ENCODE results near the gene SMARCC1.

Gene SMARCC1

DNA sequence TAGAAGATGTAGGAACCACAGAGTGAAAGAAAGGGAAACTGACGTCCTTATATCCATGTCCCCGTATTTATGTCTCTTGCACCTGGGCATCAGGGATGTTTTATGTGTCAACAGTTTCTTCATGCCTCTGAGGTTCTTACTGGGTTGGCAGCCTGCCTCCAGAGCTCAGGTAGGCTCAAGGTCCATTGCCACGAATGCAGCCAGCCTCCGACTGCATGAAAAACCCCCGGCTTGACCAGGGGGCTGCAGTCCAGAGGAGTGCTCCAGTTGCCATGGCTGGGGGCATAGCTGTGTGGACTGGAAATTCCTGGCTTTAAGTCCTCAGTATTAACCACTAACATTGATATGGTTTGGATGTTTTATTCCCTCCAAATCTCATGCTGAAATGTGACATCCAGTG is 200.3 kb downstream of the SMARCC1 start:
- no peak for DNase-seq

DNA sequence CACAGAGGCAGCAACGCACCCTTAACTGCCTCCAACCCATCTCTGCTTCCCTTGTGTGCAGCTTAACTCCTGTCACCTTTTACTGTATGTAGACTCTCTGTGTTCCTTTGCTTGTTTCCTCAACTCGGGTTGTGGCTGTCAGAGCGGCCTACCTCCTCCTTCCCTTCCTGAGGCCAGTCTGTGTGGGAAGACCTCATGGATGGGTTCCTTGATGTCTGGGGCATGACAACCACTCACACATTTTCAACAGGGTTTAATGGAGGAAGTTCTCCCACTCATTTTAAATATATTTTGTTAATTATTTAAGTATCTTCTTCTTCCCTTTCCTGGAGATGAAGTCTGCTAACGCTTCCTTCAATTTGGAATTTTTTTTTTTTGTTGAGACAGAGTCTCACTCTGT is 201.2 kb downstream of the SMARCC1 start:
- DNase-seq = no peak

DNA sequence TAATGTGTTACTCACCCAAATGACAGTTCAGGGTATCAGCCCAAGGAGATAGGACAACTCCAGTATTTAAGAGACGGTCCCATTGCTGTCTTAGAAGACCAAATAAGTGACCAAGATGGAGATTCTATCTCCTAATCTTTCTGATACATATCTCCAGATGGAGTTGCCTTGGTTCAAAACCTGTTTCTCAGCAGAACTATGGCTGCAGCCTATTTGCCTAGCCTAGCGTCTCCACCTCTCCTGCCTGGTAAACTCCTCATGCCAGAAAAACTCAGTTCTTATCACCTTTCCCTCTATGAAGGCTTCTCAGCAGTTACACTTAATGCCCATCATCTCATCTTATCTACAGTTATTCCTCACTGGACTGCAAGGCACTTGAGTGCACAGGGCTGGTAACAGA is 201.8 kb downstream of the SMARCC1 start:
- DNase-seq = no peak

DNA sequence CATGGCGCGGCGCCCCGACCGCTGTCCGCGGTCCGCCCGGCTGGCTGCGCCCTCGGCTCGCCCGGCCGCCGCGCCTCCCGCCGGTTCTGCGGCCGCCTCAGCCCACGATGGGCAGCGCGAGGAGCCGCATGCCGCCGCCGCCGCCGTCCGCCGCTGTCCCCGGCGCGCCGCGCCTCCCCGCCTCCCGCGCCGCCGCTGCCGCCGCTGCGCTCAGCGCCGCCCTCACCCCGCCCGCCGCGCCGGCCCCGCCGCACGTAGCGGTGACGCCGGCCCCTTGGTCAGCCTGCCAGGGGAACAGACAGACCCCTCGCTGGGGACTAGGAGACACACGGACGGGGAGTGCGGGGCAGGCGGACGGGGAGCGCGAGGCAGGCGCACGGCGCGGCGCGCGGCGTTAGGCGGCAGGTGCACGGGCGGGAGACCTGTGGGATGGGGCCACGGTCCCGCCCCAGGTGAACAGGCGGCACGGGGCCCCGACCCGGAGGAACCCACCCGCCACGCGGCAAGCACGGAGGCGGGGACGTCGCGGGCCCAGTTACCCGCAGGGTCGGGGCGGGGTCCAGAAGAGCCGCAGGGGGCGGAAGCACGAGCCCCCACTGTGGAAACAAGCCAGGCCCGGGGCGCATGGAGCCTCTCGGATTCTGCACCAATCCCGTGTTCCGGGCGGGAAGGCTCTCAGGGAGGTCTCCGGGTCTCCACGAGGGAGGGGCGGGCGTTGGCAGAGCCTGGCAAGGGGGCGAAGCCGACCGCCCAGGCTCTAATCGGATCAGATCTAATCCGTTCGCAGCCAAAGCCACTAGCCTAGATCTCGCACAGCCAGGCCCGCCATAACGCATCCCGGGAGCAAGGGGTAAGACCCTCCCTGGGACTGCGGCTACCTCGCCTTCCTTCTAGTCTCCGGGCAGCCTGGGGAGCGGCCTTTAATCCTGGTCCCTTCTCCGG is 202.7 kb downstream of the SMARCC1 start, which contains the start of gene CSPG5:
Gene CSPG5, minus strand, starts transcription at position 175 of the 942 bp plus-strand sequence. Its CDS starts 172 bp downstream, at position 3.
- peak; percentile 8 for DNase-seq

DNA sequence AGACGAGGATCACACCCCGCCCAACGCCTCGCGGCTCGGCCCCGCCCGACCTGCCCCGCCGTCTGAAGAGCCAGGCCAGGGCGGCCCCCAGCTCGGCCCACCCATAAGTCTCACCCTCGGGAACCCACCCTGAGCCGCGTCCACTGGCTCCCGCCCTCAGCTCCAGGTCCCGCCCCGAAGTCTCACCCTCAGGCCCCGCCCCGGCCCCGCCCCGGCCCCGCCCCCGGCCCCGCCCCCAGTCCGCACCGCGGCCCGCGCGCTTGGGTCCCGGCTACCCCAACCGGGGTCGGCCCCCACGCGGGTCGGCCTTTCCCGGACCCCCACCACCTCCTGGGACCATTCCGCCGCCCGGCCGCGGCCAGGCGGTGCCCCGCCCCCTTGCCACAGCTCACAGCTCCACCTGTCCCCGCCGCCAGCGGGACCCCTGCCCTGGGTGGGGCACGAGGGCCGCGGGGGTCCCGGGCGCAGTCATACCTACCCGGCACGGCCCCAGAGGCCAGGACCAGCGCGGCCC is 203.5 kb downstream of the SMARCC1 start:
- DNase-seq = peak; percentile 25

DNA sequence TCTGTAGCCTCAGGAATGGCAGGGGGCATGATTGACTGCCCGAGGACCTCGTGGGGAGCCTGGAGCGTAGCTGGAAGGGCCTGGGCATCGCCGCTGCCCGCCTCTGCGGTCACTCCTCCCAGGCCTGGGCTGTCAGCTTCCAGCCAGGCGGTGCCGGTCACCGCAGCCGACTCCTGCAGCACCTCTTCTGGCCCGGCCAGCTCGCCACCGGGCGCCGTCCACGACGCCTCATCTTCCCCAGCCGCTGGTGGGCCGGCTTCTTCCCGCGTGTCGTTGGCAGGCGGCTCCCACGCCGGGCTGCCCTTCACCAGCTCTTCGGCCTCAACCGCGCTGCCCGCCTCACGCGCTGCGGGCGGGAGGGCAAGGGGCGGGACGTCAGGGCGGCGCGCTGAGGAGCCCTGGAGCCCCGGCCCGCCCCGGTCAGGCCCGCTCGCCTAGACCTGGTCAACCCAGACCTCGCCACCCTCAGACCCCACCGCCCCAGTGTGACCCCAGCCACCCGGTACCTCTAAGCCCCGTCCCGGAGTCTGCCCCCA is 204.0 kb downstream of the SMARCC1 start:
- DNase-seq = no peak

DNA sequence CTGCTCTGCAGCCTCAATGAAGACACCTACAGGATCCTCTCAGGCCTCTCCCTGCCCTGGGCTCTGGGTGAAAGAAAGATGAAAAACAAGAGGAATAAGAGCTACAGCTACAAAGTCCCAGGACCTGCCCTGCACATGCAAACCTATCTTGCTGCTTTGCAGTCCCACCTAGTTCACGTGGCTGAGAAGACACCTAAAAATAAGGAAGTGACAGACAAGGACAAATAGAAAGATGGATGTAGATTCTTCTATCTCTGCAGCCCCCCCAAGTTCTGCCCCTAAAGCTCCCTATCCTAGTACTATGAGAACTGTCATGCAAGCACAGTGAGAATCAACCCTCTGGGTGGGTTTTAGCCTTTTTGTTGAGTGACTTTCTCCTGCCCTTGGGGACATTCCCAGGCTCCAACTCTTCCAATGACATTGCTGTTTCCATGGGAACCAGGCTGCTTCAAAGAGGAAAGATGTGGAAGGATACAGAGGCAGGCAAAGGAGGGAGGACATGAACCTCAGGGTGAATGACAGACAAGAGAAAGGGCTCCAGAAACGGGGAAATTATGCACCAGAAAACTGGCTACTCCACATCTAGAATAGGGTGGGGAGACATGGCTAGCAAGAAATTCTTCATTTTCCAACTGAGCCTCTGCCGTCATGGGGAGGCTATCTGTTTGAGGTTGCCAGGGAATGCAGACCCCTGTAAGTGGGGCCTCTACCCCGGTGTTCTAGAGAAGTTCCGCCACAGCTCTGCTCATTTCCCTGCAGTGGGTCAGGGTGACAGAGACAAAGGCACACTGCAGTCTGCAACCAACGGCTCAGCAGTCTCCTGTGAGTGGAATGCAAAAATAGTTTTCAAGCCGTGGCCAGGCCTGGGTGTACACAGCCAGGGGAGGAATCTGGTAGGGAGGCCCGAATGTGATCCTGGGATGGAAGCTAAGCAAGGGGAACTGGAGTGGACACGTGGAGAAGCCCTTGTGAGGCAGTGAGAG is 208.2 kb downstream of the SMARCC1 start:
- no peak for DNase-seq

DNA sequence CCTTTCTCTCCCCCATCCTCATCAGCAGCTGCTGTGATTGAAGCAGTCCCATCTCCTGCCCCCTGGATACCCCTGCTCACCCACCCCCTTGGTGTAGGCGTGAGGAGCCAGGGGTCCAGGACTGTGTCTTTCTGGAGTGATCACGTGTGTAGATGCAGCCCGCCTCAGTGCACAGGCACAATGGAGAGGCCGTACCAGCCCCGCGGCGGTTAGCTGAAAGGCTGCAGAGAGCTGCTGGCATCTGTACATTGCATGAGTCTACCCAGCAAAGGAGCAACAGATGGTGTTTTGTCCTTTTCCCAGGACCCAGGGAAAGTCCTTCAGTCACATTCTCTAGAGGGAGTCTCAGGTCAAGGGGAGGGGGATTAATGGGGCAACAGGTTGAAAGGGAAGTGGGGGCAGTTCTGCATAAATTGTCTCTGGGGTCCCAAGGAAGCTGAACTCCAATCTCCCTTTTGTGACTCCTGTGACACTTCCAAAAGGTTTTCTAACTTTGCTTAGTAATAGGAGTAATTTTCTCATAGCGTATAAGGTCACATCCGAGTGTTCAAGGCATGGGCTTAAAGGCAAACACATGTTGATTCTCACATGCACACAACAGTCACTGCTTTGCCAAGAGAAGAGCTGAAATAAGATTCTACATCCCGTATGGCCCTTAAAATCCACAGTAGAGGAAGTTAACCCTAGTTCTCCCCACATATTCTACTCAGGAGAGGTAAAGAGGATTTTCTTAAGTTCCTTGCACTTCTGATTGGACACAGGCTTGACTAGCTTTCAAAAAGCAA is 210.1 kb downstream of the SMARCC1 start:
- no peak for DNase-seq

DNA sequence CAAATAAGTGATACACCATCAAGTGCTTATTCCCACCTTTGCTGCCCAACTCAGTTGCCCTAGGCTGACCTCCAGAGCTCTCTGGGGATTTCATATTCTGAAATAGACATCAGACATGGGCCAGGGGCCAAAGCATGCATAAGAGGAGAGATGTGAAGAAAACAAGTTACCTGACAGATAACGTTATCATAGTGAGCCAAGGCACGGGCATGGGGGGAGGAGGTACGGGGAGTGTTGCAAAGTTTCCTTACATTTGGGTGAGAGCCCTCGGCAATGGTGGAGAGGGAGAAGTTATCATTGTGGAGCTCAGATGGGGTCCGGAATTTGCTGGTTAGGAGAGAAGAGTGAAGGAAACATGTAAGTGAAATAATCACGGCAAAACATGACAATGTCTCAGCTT is 212.8 kb downstream of the SMARCC1 start:
- DNase-seq = no peak

DNA sequence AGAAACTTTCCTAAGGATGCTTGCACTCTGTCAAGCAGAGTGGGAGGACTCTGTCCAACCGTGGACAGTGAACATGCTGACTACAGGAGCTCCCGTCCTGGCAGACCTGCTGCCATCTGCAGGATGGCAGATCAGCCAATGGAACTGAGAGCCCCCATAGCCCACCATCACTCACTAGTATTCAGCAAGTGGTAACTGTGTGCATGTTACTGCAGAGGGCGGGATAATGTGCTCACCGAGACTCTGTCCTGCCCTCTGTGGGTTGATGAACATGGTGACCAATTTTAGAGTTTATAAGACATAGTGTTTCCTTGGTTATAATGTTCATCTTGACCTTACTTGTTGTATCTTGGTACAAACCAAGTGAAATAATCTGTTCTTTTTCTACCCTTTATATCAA is 214.5 kb downstream of the SMARCC1 start:
- DNase-seq = no peak

DNA sequence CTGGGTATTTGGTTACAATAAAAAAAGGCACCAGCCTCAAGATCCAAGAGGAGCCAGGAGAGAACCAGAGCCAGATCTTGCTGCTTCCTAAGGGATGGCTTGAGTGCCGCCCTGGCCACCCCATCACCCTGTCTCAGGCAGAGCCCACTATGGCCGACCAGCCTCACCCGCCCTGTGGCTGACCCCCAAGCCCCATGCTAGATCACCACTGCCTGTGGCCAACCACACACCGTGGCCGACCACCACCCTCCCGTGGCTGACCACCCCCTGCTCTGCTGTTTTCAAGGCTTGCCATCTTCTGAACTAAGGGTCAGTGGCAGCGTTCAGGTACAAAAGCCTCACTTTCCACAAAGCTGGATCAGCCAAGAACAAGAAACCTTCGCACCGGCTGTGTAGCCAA is 215.0 kb downstream of the SMARCC1 start:
- DNase-seq = no peak

DNA sequence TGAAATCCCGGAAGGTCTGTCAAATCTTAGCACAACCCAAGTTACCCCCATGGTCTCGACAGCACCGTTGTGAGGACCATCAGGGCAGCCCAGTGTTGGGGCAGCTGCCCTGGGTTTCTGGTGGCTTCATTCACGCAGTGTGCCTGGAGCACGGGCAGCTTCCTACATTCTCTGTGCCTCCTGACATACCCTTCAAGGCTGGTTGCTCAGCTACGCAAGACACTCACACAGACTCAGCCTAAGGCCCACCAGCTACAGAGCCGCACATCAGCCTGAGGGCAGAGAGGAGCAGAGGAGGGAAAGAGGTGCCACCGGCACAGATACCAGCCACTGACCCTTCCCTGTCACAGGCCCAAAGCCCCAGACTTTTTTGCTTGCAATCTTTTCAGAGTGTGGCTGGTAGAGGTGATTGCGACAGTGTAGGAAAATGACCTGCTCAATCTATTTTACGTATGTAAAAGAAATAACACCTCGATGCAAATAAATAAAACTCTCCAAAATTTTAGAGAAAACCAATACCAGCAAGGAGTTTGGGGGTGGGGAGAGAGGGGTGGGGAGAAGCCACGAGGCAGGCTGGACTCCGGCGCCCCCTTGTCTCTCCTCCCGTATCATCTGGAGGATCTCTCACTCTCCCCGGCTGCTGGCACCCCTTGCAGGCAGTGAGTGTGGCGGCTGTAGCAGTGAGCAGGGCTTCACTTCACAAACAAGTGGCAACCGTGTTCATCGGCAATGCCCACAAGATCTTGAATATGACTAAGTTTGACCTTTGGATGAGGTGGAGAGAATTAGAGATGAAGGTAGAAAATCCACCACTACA is 215.8 kb downstream of the SMARCC1 start:
- no peak for DNase-seq

DNA sequence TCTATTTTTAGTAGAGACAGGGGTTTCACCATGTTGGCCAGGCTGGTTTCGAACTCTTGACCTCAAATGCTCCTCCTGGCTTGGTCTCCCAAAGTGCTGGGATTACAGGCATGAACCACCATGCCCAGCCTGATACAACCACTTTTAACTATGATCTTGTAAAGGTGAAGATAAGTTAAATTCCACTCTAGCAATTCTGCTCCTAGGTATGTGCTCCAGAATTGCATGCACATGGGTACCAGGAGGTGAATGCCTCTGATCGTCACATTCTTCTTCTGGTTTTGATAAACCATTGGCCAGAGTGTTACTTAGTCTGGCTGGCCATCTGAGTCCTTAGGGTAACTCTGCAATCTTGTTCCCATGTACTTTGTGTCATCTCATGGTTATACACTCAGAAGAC is 225.3 kb downstream of the SMARCC1 start:
- DNase-seq = no peak

DNA sequence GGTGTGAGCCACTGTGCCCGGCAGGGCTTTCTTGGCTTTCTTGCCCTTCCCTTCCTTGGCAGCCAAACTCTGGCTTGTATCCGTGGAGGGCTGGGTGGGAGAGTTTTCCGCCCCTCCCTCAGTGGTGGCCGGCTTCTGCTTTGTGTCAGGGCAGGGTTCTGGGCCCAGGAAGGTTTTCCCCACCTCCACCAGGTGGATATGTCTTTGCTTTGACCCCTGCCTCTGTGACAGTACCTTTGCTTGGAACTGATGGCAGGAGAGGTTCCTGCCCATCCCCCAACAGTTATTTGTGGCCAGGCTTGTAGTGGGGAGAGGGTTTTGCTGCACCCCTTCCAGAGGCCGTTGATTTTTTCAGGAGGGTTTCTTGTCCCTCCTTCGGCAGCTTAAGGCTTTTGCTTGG is 227.4 kb downstream of the SMARCC1 start:
- no peak for DNase-seq

DNA sequence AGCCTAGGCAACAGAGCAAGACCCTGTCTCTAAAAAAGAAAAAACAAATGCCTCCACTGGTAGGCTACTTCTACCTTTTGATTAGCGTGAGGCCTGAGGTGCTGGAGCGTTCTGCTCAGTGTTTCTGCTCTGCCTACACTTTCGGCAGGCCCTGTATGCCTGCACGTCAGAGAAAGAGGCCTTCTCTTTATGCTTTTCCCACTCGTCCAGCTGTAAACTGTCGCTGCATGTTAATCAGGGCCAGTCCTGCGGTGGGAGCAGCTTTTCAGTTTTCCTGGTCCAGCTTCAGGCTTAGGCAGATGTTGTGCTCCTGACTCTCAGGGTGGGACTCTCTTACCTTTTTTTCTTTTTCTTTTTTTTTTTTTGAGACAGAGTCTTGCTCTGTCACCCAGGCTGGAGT is 228.3 kb downstream of the SMARCC1 start:
- no peak for DNase-seq

DNA sequence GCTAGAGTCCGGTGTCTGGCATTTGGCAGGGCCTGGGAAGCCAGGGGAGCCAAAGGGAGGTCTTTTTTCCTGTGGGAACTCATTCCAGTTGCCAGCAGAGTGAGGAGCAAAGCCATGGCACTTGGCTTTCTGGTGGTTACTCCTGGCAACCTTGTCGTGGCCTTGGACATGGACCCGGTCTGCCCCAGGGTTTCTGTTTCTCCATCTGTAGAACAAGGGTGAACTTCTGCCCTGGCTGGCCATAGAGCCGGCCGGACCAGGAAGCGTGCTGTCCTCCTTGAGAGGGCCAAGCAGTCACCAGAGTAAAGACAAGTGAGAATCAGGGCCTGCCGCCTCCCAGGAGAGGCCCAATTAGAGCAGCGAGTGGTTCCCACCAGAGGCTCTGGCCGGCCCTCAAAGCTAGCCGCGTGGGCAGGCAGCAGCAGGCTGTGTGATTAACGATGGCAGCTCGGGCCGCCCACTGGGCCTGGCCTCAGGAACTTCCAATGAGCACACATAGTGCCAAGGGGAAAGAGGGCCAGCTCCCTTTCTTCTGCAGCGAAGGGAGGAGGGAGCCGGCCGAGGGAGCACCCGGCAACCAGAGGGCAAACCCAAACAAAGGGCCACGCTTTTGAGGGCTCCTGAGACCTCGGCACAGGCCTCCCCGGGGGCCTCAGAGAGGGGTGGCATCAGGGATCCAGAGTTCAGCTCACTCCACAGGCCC is 239.1 kb downstream of the SMARCC1 start:
- no peak for DNase-seq

DNA sequence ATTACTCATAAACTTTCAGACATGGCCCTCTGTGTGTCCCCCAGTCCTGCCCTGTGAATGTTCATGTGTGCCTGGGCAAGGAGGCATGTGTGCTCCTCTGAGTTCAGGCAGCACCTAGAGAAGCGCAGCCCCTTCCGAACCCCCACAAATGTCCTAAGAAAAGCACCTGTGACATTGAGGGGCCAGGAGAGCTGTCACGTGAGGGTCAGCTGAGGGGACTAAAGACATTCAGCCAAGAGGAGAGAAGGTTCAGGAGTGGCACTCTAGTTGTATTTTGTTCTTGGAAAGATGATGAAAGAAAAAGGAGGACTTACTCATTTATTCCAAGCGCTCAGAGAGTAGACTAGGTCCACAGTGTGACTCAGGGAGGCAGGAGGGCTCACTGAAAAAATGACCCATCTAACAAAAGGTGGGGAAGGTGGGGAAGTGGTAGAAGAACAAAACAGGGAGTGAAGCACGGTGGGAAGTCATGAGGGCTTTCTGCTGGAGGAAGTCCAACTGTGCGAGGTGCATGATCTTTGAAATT is 240.0 kb downstream of the SMARCC1 start:
- no peak for DNase-seq

DNA sequence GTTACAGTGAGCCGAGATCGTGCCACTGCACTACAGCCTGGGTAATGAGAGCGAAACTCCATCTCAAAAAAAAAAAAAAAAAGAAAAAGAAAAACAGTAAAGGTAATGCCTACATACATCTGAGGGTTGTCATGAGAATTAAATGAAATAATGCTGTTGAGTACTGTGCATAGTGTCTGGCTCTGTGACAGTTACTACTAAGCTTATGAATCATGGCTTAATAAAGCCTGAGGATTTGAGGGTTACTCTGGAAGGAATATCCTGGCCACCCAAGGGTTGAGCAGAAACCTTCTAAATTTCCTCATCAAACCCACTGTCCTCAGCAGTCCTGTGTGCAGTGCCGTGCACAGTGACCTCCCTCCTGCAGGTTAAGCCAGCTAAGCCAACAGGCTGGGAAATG is 241.4 kb downstream of the SMARCC1 start:
- no peak for DNase-seq

DNA sequence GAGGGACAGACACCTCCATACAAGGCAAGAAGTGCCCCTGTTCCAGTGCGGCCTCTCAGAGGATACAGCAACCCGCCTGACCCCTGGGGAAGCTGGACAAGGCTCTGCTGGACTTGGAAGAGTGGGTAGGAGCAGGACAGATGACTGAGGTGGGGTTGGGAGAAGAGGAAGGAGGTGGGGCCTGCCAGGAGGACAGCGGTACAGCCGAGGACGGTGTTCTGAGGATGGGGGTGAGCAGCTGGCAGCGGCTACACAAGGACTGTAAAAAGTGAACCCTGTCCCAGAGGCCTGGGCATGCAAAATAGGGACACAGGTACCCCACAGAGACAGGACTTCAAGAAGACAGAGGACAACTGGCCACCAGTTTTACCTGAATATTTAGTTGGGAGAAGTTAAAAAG is 244.7 kb downstream of the SMARCC1 start:
- DNase-seq = no peak

DNA sequence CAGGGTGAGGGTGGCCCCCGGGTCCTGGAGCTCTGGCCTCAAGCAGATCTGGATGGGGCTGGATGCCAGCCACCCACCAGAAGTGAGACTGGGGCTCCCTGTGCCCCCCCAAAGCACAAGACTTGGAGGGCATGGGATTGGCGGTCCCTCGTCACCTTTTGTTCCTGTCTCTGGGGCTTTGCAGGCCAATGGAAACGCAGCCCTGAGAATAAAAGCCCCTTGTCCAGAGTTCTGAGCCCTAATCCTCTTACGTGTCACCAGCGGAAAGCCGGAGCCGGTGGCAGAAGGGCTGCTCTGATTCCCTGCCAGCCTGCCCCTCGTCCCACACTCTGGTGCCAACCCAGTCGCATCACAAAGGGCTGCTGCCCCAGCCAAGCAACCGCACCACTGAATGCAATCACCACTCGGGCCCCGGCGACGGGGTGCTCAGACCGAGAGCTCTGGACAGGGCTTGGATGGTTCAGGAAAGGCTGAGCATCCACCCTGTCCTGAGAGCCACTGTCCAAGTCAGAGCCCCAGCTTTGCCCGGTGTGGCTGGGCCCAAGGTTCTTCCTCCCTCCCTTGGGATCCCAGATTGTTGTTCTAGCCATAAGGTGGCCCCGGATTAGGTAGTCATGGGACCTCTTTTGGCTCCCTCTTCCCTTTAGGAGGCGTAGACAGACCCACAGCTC is 245.3 kb downstream of the SMARCC1 start:
- no peak for DNase-seq
